GM19372 (cell line): ENCODE data around the gene GALNT18.
"Not testable (repeated sequence)": the region's sequence is repeated elsewhere in the genome, so short reads cannot be mapped to it uniquely, and the experiment has no call there.

Experiments
- ATAC-seq: cut with Tn5 transposase; IDR thresholded peaks from one replicate; pipeline ENCODE4 v1.9.1; 2021; ENCODE audit warnings: mild to moderate bottlenecking, low read depth, moderate library complexity; ENCODE audit not compliant: unreplicated experiment

The GALNT18 gene

GRCh38 chr11:11373934-11374333 is 247.9 kb downstream of the GALNT18 start:
- no peak for ATAC-seq

GRCh38 chr11:11372461-11372860 is 249.3 kb downstream of the GALNT18 start:
- no peak for ATAC-seq

- no peak for ATAC-seq
These were observed 250.9 kb downstream of the GALNT18 start for GRCh38 chr11:11370962-11371303.

- no peak for ATAC-seq
These were observed 251.4 kb downstream of the GALNT18 start for GRCh38 chr11:11370255-11370961.

GRCh38 chr11:11366793-11367192 is 255.0 kb downstream of the GALNT18 start:
- ATAC-seq, result no peak

DNA sequence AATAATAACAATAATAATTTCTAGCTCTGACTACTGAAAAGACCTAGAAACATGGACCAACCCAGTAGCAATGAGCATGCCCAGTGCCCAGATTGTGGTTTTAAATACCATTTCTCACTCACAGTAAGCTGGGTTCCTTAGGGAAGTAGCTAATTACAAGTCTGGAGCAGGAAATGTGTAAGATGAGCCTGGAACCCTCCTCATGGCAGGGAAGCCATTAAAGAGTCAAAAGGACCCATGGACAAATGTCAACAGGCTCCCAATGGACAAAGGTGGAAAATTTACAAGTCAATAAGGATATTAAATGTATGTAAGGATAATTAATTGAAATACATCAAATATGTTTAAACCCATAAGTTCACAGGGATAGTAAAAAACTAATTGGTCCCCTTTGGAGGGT is 258.1 kb downstream of the GALNT18 start:
- ATAC-seq, result no peak

GRCh38 chr11:11359611-11360010 is 262.2 kb downstream of the GALNT18 start:
- ATAC-seq, result no peak

- no peak for ATAC-seq
These were observed 265.0 kb downstream of the GALNT18 start for GRCh38 chr11:11356842-11357241.

- not testable (repeated sequence) for ATAC-seq
These were observed 268.9 kb downstream of the GALNT18 start, which contains the start of gene CSNK2A3 for GRCh38 chr11:11352878-11353277. CSNK2A3 (minus strand) TSS chr11:11353250; CDS start chr11:11353119, 131 bp downstream.

DNA sequence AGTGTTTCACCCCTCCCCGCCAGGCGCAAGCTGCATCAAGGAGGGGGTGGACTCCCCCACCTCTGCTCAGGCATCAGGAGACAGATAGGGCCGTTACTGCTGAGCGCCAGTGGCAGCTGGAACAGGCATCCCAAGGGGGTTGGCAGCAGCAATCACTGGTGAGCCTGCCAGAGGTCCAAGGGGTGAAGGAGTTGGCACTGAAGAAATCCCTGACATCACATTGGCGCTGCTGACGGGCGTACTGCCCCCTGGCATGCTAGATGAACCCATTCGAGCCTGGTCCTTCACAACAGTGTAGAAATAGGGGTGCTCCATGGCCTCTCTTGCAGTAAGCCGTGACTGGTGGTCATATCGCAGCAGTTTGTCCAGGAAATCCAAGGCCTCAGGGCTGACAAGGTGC is 270.0 kb downstream of the GALNT18 start:
- ATAC-seq, result not testable (repeated sequence)

DNA sequence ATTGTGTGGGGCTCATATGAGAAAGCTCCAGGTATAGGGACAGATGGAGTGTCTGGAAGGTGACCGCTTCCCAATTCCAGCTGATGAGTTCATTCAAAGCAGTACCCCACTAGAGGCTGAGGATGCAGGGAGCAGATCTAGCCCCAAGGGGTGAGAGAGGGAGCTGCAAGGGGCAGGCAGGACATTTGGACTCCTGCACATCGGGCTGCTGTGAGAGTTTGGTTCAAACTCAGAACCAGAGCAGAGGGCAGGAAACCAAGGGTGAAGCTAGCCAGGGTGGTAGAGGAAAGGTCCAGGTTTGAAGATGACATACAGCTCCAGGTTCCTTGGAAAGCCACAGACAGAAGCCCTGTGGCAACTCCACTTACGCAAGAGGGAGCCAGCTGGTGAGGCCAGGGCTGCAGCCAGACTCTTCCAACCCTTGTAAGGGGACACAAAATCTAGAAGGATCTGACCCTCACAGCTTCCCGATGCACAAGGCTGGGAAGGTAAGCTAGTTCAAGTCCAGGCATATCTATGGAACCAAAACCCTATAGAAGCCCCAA is 270.7 kb downstream of the GALNT18 start:
- ATAC-seq, result no peak

- ATAC-seq, result no peak
These were observed 271.9 kb downstream of the GALNT18 start for GRCh38 chr11:11349870-11350337.

DNA sequence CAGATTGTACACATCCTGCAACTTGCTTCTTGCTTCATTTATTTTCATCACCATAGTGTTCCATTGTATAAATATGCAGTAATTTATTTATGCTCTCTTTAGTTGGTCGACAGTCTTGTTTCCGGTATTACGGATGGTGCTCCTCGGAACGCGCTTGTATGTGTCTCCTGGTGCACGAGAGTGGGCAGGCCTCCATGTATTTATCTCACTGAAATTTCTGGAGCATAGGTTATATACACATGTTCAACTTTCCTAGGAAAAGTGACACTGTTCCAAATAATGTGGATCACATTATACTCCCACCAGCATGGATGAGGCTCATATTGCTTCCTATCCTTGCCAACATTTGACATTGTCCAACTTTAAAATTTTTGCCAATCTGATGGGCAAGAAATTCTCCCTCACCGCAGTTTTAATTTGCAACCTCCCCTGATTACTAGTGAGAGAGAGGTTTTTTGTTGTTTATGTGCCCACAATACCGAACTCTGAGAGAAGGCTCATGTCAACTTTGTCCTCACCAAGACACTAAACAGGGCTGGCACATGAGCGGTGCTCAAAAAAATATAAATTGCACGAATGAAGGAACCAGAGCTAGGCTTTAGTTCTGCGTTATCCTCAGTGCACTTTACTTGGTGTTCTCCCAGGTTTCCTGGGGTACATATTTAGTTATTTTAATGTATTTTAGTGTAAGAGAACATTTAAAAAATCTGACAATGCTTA is 272.5 kb downstream of the GALNT18 start:
- no peak for ATAC-seq

GRCh38 chr11:11348303-11348702 is 273.5 kb downstream of the GALNT18 start:
- no peak for ATAC-seq

- no peak for ATAC-seq
These were observed 274.2 kb downstream of the GALNT18 start for GRCh38 chr11:11347592-11347991.

DNA sequence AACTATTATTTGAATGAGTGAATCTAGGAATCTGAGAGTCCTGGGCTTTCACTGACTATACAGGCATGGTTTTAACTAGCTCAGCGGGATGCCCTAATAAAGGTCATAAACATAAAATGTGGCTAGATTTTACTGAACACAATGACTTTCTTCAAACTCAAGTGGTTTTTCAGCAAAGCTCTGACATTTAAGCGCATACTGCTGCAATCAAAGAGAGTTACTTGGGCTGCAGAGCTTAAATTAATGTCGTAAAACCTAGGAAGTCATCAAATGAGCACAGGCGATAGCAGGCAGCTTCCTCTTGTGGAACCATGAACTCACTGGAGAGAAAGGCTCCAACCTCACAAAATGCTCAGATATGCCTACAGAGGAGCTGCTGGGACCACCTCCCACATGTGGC is 275.5 kb downstream of the GALNT18 start:
- no peak for ATAC-seq

DNA sequence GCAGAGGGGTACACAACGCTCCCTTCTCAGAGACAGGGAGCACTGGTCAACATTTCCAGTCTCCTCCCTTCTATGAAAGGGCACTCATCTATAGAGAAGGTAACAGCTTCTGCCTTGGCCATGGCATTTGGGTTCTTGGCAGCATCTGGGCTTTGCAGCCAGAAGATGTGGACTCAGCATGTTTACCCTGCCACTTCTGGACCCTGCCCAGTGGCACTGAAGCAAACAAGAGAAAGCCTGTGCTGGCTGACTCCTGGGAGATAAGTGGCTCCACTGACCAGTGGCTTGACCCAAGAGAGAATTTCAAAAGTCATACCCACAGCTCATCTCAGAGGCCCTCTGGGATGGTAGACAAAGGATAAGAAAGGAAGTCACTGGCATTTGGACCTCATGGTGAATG is 276.7 kb downstream of the GALNT18 start:
- ATAC-seq, result no peak

DNA sequence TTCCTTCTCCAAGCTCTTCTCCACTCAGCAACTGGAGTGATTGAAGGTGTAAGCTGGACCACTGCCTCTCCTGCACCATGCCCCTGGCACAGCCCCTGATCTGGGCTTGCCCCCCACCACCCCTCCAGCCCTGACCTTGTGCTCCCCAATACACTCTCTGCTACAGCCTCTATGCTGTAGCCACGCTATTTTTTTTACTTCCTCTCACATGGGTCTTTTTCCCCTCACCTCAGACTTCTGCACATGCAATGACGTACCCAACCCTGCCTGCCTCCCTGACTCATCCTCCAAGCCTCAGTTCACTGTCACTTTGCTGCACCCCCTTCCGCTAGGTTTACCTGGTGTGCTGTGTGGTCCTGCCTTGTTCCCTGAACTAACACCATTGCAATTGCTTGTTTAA is 277.8 kb downstream of the GALNT18 start:
- no peak for ATAC-seq

DNA sequence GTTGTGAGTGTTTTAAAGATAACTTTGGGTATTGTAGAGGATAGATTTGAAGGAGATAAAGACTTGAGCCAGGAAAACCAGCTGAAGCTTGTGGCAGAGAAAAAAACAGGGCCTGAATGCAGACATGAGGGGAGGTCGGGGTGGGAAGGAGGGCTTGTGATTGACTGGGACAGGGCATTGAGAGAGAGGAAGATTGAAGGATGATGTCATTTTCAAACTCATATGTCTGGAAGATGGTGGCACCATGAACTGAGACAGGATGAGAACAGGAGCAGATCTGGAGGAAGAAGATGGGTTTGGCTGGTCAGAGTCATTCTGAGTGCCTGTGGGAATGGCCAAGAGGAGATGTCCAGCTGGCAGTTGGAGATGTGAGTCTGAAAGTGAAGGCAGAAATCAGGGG is 283.5 kb downstream of the GALNT18 start:
- ATAC-seq, result no peak

DNA sequence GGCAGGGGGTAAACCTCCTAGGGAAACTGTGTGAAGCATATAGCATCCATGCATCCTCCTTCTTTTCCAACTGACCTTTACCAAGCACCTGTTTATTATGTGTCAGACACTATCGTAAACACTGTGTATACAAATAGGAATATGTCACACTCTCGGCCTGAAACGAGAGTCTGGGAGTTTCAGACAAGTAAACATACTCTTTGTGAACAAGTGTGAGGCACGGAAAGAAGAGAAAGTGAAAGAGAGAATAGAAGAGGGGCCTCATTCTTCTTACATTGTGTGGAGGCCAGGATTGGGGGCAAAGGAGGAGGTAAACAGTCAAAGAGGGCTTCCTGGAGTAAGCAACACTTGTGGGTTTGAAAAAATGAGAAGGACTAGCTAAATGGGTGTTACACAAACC is 285.1 kb downstream of the GALNT18 start:
- ATAC-seq, result no peak

DNA sequence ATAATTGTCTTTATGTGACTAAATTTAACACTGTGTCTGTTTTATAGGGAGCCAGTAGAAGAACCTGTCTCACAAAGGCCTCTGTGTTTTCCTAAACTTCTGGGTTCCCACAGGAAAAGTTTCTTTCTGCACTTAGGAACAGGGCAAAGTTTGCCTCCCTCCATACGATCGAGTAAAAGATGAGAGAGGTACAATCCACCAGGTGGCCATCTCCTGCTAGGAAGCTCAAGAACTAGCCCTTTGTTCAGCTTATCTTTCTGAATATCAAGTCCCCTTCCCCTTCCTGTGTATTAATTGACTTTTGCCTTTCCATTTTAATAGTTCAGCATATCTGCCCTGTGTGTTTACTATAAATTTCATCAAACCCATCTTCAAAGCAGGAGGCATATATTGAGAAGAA is 286.8 kb downstream of the GALNT18 start:
- no peak for ATAC-seq

DNA sequence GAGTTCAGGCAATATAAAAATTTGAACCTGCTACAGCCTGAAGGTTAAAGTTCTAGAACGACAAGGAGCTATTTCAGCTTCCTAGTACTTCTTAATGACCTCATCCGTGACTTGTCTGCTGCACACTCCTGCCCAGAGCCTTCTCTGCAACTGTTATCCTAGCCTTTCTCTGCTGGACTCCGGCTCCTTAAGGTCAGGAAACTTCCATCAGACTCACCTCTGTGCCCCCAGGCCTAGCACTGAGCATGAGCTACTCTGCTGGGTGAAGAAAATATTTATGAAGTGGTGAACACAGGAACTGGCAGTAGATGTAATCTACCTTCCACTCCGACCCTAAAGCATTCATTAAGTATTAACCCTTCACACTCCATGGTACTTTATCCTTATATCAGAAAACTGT is 287.2 kb downstream of the GALNT18 start:
- ATAC-seq, result no peak
